Measurements from ENCODE around the gene DISC1. TPM values are rescaled to one million over a fixed set of nuclear protein-coding genes. Genes with fewer than 3 reads are reported as not detected.
A peak's percentile ranks its signal among the peaks of the same experiment; 100 is the strongest.

Gene DISC1
- total RNA-seq, 3 donors from 2014 or later = 4.8 to 11.3 (median 8.9) TPM

GRCh38 chr1:231601824-231602672 is 24.5 kb upstream of the DISC1 start:
- intact Hi-C loops (cut with DNase I, micrococcal nuclease) = no loop called here
- no peak for ATAC-seq

GRCh38 chr1:231602673-231602984 is 24.0 kb upstream of the DISC1 start:
- DNase-seq = no peak
- intact Hi-C loops (cut with DNase I, micrococcal nuclease) = no loop called here

More at GRCh38 chr1:231601824-231602672, 24.5 kb upstream of the DISC1 start:
- DNase-seq = no peak
- Histone ChIP-seq H3K4me1 (ENCODE audit: low read depth) (no peaks in the 10 kb centered on the region), H3K4me3 (no peak overlapping the region), H3K36me3 (ENCODE audit: low read depth) (no peaks in the 10 kb centered on the region), H3K9me3 (no peaks in the 10 kb centered on the region)
- no peak for TF ChIP-seq CTCF (IDR thresholded peaks at IDR 0.05)

GRCh38 chr1:231603598-231604275 is 22.9 kb upstream of the DISC1 start:
- intact Hi-C loops (cut with DNase I, micrococcal nuclease) = no loop called here
- Histone ChIP-seq H3K9me3 (no peaks in the 10 kb centered on the region), H3K4me1 (ENCODE audit: low read depth) (no peaks in the 10 kb centered on the region), H3K36me3 (ENCODE audit: low read depth) (no peaks in the 10 kb centered on the region), H3K4me3 (no peak overlapping the region)
- DNase-seq (peak in 1 of 3 donors; percentile 69), ATAC-seq (peak; percentile 87)
- peak; percentile 52 for TF ChIP-seq CTCF (IDR thresholded peaks at IDR 0.05)

More at GRCh38 chr1:231602673-231602984, 24.0 kb upstream of the DISC1 start:
- H3K4me3 ChIP-seq = no peak overlapping the region
- no peaks in the 10 kb centered on the region for H3K4me1 ChIP-seq (ENCODE audit: low read depth)
- no peak for TF ChIP-seq CTCF (IDR thresholded peaks at IDR 0.05)
- H3K9me3 ChIP-seq = no peaks in the 10 kb centered on the region
- no peak for ATAC-seq
- no peaks in the 10 kb centered on the region for H3K36me3 ChIP-seq (ENCODE audit: low read depth)

GRCh38 chr1:231604276-231604621 is 22.3 kb upstream of the DISC1 start:
- ATAC-seq (no peak), DNase-seq (no peak)
- H3K4me1 ChIP-seq (ENCODE audit: low read depth) = no peaks in the 10 kb centered on the region
- intact Hi-C loops (cut with DNase I, micrococcal nuclease) = no loop called here
- H3K36me3 ChIP-seq (ENCODE audit: low read depth) = no peaks in the 10 kb centered on the region
- no peaks in the 10 kb centered on the region for H3K9me3 ChIP-seq
- H3K4me3 ChIP-seq = no peak overlapping the region
- TF ChIP-seq CTCF (IDR thresholded peaks at IDR 0.05) = no peak

- Histone ChIP-seq H3K9me3 (no peaks in the 10 kb centered on the region), H3K4me1 (ENCODE audit: low read depth) (no peaks in the 10 kb centered on the region), H3K4me3 (no peak overlapping the region), H3K36me3 (ENCODE audit: low read depth) (no peaks in the 10 kb centered on the region)
- no peak for TF ChIP-seq CTCF (IDR thresholded peaks at IDR 0.05)
- DNase-seq (no peak), ATAC-seq (no peak)
- intact Hi-C loops (cut with DNase I, micrococcal nuclease) = no loop called here
These were observed 21.2 kb upstream of the DISC1 start for GRCh38 chr1:231605149-231606100.
